Ishikawa (cell line): ENCODE data around the gene GABRR1.

Source experiments
- CEBPB ChIP-seq: IDR thresholded peaks from 2 replicates; pipeline ENCODE4 v1.6.1; 2012
- CREB1 ChIP-seq: IDR thresholded peaks from 2 replicates; pipeline ENCODE4 v1.6.1; 2012; ENCODE audit warnings: low read depth
- EGR1 ChIP-seq: IDR thresholded peaks from 2 replicates; pipeline ENCODE4 v1.6.1; 2012
- EP300 ChIP-seq: IDR thresholded peaks from 2 replicates; pipeline ENCODE4 v1.6.1; 2012; ENCODE audit warnings: borderline replicate concordance
- NFIC ChIP-seq: IDR thresholded peaks from 2 replicates; pipeline ENCODE4 v1.6.1; 2012
- RAD21 ChIP-seq: IDR thresholded peaks from 2 replicates; pipeline ENCODE4 v1.6.1; 2012; ENCODE audit warnings: low read depth
- REST ChIP-seq: IDR thresholded peaks from 2 replicates; pipeline ENCODE4 v1.6.1; 2012; ENCODE audit warnings: low read depth, mild to moderate bottlenecking
- TAF1 ChIP-seq: IDR thresholded peaks from 2 replicates; pipeline ENCODE4 v1.6.1; 2012; ENCODE audit warnings: low read depth, mild to moderate bottlenecking
- TEAD4 ChIP-seq: IDR thresholded peaks from 2 replicates; pipeline ENCODE4 v1.6.1; 2012
- USF1 ChIP-seq: IDR thresholded peaks from 2 replicates; pipeline ENCODE4 v1.6.1; 2012
- YY1 ChIP-seq: IDR thresholded peaks from 2 replicates; pipeline ENCODE4 v1.6.1; 2012; ENCODE audit warnings: low read depth

- TF ChIP-seq EP300 (no peak), YY1 (no peak), NFIC (no peak), TAF1 (no peak), REST (no peak), RAD21 (no peak), CEBPB (peak; percentile 47; the same call in 1 of the 2 replicates), CREB1 (no peak), EGR1 (no peak), TEAD4 (no peak), USF1 (no peak)
Observed at GRCh38 chr6:89183294-89183693, 33.9 kb downstream of the GABRR1 start.
